HepG2 (cell line): ENCODE data around the gene FOXD2.

ENCODE experiments used
- EP300 ChIP-seq, 3 experiments: sonication (generic) in 1 of 3; formaldehyde crosslinking in 1 of 3; IDR thresholded peaks; 2 replicates each; pipeline versions ENCODE4 v1.5.1 to v1.6.1; 2011 to 2020; ENCODE audit warnings: low read depth in 2 of 3, low read length in 2 of 3, borderline replicate concordance in 1 of 3, improper control_type of control experiment in 1 of 3, mild to moderate bottlenecking in 1 of 3, missing genetic modification reagents in 1 of 3, moderate library complexity in 1 of 3
- FOXO4 ChIP-seq: sonication (generic); formaldehyde crosslinking; conservative IDR thresholded peaks from 2 replicates; pipeline ENCODE4 v1.8.1; 2023; ENCODE audit warnings: missing genetic modification reagents
- MAFK ChIP-seq, 2 experiments: IDR thresholded peaks in 1 of 2; conservative IDR thresholded peaks in 1 of 2; 2 replicates each; pipeline ENCODE4 v1.6.1; 2011; ENCODE audit warnings: improper control_type of control experiment in 2 of 2, low read length in 2 of 2
- PCBP2 ChIP-seq: fragments of 200-400 bp; formaldehyde crosslinking; optimal IDR thresholded peaks from 2 replicates; pipeline ENCODE3; 2018; ENCODE audit warnings: low read length, low read depth; ENCODE audit not compliant: poor library complexity, severe bottlenecking
- POLR2A ChIP-seq, 2 experiments: IDR thresholded peaks; 2 replicates each; pipeline ENCODE4 v1.6.1; 2011; ENCODE audit warnings: low read depth in 2 of 2, low read length in 2 of 2, mild to moderate bottlenecking in 1 of 2, moderate library complexity in 1 of 2; ENCODE audit not compliant: insufficient read depth in 1 of 2
- ZNF317 ChIP-seq: sonication (generic); formaldehyde crosslinking; IDR thresholded peaks from 2 replicates; pipeline ENCODE4 v1.5.0; 2020; ENCODE audit warnings: mild to moderate bottlenecking, missing genetic modification reagents
- ZNF501 ChIP-seq: sonication (generic); formaldehyde crosslinking; IDR thresholded peaks from 2 replicates; pipeline ENCODE4 v1.5.1; 2020; ENCODE audit warnings: mild to moderate bottlenecking, moderate library complexity, missing genetic modification reagents
- TF ChIP-seq, protein P1 (sequence below), 2 experiments: IDR thresholded peaks; 2 replicates each; pipeline ENCODE4 v1.6.1; 2011 to 2012; ENCODE audit warnings: low read length in 2 of 2, borderline replicate concordance in 1 of 2, low read depth in 1 of 2, mild to moderate bottlenecking in 1 of 2, moderate library complexity in 1 of 2

GRCh38 chr1:47444562-47445465 is 7.0 kb downstream of the FOXD2 start:
- TF ChIP-seq ZNF501 (CRISPR knock-in tag) (no peak), PCBP2 (no peak), POLR2A (IDR thresholded peaks at IDR 0.05; ENCODE audit: insufficient read depth in 1 of 2, low read depth in 2 of 2, low read length in 2 of 2) (no peak), FOXO4 (CRISPR knock-in tag) (no peak), MAFK (conservative IDR thresholded peaks at IDR 0.05 in 1 of 2, IDR thresholded peaks at IDR 0.05 in 1 of 2; ENCODE audit: low read length in 2 of 2) (no peak), EP300 (IDR thresholded peaks at IDR 0.05; ENCODE audit: low read depth in 2 of 2, low read length in 2 of 2) (no peak), EP300 (CRISPR knock-in tag; IDR thresholded peaks at IDR 0.05; ENCODE audit: borderline replicate concordance) (no peak), ZNF317 (CRISPR knock-in tag) (no peak)
- TF ChIP-seq, protein P1, sequence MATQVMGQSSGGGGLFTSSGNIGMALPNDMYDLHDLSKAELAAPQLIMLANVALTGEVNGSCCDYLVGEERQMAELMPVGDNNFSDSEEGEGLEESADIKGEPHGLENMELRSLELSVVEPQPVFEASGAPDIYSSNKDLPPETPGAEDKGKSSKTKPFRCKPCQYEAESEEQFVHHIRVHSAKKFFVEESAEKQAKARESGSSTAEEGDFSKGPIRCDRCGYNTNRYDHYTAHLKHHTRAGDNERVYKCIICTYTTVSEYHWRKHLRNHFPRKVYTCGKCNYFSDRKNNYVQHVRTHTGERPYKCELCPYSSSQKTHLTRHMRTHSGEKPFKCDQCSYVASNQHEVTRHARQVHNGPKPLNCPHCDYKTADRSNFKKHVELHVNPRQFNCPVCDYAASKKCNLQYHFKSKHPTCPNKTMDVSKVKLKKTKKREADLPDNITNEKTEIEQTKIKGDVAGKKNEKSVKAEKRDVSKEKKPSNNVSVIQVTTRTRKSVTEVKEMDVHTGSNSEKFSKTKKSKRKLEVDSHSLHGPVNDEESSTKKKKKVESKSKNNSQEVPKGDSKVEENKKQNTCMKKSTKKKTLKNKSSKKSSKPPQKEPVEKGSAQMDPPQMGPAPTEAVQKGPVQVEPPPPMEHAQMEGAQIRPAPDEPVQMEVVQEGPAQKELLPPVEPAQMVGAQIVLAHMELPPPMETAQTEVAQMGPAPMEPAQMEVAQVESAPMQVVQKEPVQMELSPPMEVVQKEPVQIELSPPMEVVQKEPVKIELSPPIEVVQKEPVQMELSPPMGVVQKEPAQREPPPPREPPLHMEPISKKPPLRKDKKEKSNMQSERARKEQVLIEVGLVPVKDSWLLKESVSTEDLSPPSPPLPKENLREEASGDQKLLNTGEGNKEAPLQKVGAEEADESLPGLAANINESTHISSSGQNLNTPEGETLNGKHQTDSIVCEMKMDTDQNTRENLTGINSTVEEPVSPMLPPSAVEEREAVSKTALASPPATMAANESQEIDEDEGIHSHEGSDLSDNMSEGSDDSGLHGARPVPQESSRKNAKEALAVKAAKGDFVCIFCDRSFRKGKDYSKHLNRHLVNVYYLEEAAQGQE (IDR thresholded peaks at IDR 0.05; ENCODE audit: borderline replicate concordance in 1 of 2, low read depth in 1 of 2, low read length in 2 of 2), result no peak
